ENCODE measurements around the gene ARID1B.
"Not testable (repeated sequence)": the region's sequence is repeated elsewhere in the genome, so short reads cannot be mapped to it uniquely, and the experiment has no call there.

ARID1B gene

GRCh38 chr6:157021993-157022740, 245.0 kb downstream of the ARID1B start:
- DNase-seq (ENCODE audit: low spot score), result peak; percentile 90

GRCh38 chr6:157023958-157024357, 246.8 kb downstream of the ARID1B start:
- no peak for DNase-seq (ENCODE audit: low spot score)

GRCh38 chr6:157024745-157025144, 247.6 kb downstream of the ARID1B start:
- no peak for DNase-seq (ENCODE audit: low spot score)

- DNase-seq (ENCODE audit: low spot score), result no peak
Observed at GRCh38 chr6:157025437-157025836, 248.3 kb downstream of the ARID1B start.

- DNase-seq (ENCODE audit: low spot score), result no peak
Observed at GRCh38 chr6:157029980-157030690, 253.0 kb downstream of the ARID1B start.

GRCh38 chr6:157030755-157031154, 253.6 kb downstream of the ARID1B start:
- DNase-seq (ENCODE audit: low spot score), result no peak

GRCh38 chr6:157032923-157033322, 255.7 kb downstream of the ARID1B start:
- DNase-seq (ENCODE audit: low spot score), result no peak

GRCh38 chr6:157033428-157034140, 256.4 kb downstream of the ARID1B start:
- DNase-seq (ENCODE audit: low spot score), result peak; percentile 18

GRCh38 chr6:157034436-157035230, 257.5 kb downstream of the ARID1B start:
- DNase-seq (ENCODE audit: low spot score), result peak; percentile 76

- DNase-seq (ENCODE audit: low spot score), result no peak
Observed at GRCh38 chr6:157035546-157035945, 258.4 kb downstream of the ARID1B start.

- no peak for DNase-seq (ENCODE audit: low spot score)
Observed at GRCh38 chr6:157036245-157036711, 259.1 kb downstream of the ARID1B start.

GRCh38 chr6:157037165-157037564, 260.0 kb downstream of the ARID1B start:
- no peak for DNase-seq (ENCODE audit: low spot score)

- DNase-seq (ENCODE audit: low spot score), result no peak
Observed at GRCh38 chr6:157038610-157039009, 261.4 kb downstream of the ARID1B start.

GRCh38 chr6:157039639-157040038, 262.5 kb downstream of the ARID1B start:
- DNase-seq (ENCODE audit: low spot score), result not testable (repeated sequence)

- DNase-seq (ENCODE audit: low spot score), result no peak
Observed at GRCh38 chr6:157040191-157040590, 263.0 kb downstream of the ARID1B start.

- DNase-seq (ENCODE audit: low spot score), result peak; percentile 29
Observed at GRCh38 chr6:157045831-157046454, 268.8 kb downstream of the ARID1B start.

GRCh38 chr6:157046776-157047175, 269.6 kb downstream of the ARID1B start:
- DNase-seq (ENCODE audit: low spot score), result no peak

- DNase-seq (ENCODE audit: low spot score), result no peak
Observed at GRCh38 chr6:157047328-157047727, 270.1 kb downstream of the ARID1B start.

- no peak for DNase-seq (ENCODE audit: low spot score)
Observed at GRCh38 chr6:157047951-157048350, 270.8 kb downstream of the ARID1B start.

- DNase-seq (ENCODE audit: low spot score), result no peak
Observed at GRCh38 chr6:157049133-157049532, 272.0 kb downstream of the ARID1B start.

GRCh38 chr6:157050537-157051265, 273.5 kb downstream of the ARID1B start:
- no peak for DNase-seq (ENCODE audit: low spot score)
